NOMO-1 treated with dmso at 0.1 percent for 144 hours (cell line): ENCODE measurements around the gene AGBL1.
"Not testable (repeated sequence)": the region's sequence is repeated elsewhere in the genome, so short reads cannot be mapped to it uniquely, and the experiment has no call there.

Source experiments
- DNase-seq: peaks from one replicate; lab custom pipeline; 2025; ENCODE audit not compliant: unreplicated experiment; lab: John Stamatoyannopoulos, UW

AGBL1 gene

GRCh38 chr15:86850939-86851338, 771.3 kb downstream of the AGBL1 start:
- no peak for DNase-seq

DNA sequence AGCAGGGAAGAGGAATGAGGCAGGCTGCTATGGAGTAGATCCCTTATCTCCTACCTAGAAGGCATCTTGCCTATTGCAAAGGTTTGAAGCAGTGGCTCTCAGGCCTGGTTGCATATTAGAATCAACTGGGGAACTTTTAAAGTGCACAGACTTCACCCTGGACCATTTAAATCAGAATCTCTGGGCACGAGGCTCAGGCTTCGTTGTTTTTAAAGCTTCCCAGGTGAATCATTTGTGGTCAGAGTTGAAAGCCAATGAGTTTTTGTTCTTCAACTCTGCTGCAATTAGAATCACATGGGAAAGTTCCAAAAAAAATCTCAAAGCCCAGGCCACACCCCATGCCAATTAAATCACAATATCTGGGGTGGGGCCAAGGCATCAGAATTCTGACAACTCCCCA, 773.1 kb downstream of the AGBL1 start:
- DNase-seq: no peak

DNA sequence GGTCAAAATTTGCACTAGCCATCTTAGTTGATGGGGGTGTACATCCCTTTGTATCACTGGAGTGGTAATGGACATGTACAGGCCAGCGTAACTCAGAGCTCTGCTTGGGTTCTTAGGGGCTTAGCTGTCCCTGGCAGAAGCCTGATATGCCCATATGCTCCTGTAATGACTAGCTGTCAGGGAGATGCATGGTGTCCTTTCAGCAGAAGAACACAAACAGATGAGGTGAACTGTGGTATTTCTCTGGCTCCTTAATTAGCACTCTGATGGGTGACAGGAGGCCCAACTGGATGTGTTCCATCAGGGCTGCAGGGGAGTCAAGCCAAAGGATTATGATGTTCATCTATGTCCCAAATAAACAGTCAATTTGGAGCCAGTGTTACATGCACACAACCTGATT, 774.5 kb downstream of the AGBL1 start:
- DNase-seq: no peak

DNA sequence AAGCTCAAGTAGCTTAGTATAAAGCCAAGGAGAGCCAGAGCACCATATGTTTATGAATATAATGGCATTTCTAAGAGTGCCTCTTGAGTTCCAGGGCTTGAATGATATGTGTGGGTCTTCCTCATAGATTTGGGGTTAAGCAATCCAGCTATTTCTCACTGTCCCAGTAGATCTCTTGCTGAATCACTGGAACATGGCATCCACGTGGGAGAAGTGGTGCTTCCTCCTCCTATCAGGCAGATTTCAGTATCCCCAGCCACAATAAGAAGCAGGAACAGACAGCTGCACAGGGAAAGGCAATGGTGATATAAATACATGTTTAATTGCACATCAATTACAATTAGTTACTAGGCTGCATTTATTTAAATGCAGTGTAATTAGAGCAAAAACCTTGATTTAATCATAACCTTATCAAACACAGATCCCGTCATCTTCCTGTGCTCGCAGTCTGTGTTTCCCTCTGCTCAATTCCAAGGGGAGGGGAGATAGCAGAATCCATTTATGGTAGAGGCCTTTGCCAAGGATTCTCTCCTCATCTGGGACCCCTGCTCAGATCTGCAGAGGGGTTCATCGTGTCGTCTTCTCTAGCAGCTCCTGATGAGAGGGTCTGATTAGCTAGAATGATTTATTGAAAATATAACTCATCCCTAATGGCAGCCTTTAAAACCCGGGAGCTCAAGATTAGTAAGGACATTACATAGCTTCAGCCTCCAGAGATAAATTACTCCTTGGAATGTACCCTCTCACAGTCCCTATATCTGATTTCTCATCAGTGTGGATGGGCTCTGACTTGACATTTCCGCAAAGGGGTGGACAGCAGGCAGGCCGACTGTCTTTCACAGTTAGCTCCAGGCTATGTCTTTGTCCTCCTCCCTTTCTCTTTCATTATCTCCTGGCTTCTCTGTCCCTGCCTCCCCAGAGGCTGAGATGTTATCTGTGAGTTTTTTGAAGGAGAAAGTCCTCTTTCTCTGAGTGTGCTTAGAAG, 775.9 kb downstream of the AGBL1 start:
- no peak for DNase-seq

DNA sequence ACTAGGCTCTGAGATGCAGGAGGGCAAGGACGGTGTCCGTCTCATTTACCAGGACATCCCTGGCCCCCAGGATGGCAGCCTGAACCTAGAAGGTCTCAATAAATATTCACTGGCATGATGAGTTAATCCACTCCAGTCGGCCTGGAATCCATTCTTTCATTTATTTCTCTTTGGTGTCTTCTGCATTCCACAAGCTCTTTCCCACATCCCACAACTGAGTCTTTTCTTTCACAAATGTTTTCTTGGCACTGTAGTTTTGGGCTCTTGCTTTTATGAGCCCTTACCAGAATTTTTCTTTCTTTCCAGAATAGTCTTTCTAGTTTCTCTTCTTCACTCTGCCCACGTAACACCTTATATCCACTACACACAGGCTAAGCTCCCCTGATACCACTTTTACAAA, 778.0 kb downstream of the AGBL1 start:
- no peak for DNase-seq

DNA sequence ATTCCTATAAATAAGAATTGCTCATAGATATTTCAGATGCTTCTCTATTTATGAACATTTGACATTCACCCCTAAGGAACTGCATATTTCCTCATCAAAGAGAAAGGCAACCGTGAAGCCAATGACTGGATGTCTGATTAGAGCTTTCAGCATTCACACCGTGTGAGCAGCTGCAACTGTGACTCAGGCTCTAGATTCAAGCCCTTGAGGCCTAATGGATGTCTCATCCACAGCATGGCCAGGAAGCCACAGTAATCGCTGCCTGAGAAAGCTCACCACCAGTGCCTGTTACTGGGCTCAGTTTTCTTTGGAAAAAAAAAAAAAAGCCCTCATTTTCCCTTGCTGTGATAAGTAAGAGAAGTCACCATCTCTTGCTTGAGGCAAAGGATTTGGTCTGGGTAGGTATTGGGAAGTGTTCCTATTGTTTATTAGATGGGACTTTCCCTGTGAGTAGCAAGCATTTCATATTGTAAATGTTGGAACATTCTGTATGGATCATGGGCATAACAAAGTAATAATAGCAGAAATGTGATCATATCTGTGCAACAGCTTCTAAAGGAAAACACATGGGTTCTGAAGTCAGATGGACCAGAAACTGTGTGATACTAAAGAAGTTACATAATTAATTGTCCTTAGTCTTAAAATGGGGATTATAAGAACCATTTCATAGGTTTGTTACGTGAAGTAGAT, 783.7 kb downstream of the AGBL1 start:
- DNase-seq: no peak

DNA sequence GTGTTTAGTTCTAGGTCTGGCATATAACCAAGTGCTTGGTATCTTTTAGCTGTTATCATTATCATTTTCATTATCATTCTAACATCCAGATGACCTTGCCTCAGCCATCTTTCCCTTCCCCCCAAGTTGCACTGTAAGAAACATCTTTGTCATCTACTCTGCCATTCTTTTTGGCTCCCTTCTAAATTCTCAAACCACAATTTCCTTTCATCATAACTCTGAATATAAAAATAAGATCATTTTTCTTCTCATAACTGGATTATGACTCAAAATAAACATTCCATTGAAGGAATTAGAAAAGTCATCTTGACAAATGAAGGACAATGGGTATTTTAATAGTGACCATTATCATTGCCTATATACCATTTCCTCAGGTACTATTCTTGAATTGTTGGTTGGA, 786.2 kb downstream of the AGBL1 start:
- no peak for DNase-seq

- DNase-seq: no peak
These were observed 791.2 kb downstream of the AGBL1 start for GRCh38 chr15:86870846-86871245.

DNA sequence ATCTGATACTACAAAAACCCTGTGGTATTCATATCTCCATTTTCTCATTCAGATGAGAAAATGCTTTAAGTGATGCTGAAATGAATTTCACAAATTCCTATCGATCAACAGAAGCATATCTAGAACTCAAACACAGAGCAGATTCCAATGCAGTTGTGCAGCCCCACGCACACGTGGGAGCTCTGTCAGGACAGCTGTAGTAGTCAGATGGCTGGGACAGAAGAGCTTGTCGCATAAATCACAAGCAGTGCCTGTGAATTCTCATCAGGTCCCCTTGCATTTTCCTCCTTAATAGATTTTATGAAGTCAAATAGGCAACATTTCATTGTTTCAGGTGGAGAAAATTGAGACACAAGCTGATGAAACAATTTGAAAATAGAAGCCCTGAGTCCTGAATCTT, 792.3 kb downstream of the AGBL1 start:
- DNase-seq: no peak

DNA sequence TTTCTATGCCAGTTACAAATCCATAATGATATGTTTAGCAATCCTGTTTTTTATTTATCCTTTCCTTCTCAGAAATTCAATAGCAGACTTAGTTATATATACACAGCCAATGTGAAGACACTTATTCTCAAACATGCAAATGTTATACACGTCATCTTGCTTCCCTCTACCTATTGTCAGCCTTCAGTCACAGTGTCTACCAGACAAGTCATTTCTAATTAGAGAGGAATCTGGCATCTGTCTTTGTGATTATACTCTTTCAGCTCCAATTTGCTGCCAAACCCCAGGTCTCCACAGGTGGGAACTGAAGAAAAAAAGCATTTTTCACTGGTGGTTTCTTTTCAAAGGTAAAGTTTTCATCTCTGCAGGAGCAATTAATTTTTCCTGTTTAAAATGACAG, 793.1 kb downstream of the AGBL1 start:
- no peak for DNase-seq

DNA sequence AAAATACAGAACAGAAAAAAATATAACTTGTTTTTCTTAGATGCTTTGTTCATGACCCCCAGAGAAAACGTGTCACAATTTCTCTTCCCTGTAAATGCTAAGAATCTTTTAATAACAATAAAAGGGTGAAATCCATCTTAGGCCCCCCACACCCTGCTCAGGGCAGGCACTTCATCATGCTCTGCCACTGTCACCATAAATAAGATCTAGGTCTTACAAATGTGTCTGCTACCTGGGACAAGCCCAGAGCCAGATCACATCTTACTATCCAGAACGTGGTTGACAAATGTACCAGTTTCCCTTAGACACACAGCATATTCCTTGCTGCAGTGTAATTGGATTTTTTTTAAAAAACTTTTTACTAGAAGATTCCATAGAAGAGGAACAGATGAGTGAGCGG, 795.4 kb downstream of the AGBL1 start:
- no peak for DNase-seq

GRCh38 chr15:86876387-86876944, 796.8 kb downstream of the AGBL1 start:
- no peak for DNase-seq

GRCh38 chr15:86877171-86877631, 797.5 kb downstream of the AGBL1 start:
- no peak for DNase-seq

DNA sequence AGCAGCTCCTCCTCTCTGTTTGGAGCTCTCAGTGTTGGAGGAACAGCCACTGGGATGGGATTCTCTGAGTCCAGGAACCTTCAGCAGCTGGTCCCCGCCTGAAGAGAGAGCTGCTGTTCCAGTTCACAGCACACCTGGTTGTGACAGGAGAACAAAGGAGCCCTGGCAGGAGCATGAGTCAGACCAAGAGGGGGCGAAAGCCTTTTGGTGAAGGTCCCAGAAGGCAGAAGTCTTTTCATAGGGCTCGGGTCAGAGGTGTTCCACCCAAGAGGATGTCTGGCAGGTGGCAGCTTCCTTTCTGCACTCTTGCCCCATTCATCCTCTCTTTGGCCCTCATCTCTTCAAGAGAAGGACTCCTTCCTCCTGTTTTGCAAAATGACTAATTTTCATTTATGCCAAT, 799.2 kb downstream of the AGBL1 start:
- DNase-seq: not testable (repeated sequence)

DNA sequence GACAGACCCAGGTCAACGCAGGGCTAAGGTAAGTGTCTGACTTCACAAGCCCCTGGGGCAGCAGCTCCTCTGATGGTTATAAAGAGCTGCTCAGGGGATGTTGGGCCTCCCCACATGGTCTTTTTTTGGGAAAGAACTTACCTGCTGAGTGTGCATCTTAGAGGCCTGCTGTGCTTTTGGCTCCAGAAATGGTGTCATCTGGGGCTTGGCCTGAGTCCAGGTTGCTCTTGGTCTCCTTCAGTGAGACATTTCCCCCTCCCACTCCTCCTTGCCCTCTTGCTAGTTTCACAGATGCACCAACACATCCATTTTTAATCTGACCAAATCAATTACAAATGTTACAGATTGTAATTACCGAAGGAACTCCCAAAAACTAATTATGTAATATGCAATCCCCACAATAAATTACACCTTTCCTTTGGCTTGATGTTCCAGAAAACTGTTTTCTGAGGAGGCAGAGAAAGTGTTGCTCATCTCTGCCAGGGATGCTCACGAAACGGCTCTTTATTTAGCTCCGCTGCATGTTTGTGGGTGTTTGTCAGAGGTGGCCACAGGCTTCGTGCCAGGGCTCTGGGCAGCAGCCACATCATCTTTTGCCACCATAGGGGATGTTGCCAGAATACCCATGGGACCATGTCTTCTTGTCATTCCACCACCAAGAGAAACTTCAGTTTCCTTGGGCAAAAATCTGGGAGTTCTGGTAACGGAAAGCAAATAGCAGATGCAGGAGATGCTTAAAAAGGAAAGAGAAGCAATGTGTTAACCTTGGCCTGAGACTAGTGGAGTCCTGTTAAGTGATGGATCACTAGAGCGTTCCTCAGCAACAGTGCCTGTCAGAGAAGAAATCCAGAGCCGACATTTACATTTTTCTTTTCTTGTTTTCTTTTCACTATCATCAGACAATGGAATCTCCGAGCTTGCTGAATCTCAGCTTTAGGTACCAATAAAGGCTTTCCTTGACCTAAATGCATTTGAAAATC, 799.9 kb downstream of the AGBL1 start:
- no peak for DNase-seq

- DNase-seq: no peak
These were observed 805.9 kb downstream of the AGBL1 start for GRCh38 chr15:86885616-86886015.

GRCh38 chr15:86892774-86893449, 813.2 kb downstream of the AGBL1 start:
- DNase-seq: no peak

- DNase-seq: no peak
These were observed 814.6 kb downstream of the AGBL1 start for GRCh38 chr15:86894269-86894668.

- no peak for DNase-seq
These were observed 824.2 kb downstream of the AGBL1 start for GRCh38 chr15:86903642-86904421.
